ENCODE measurements around the gene PIGN. TPM values are rescaled to one million over a fixed set of nuclear protein-coding genes. Genes with fewer than 3 reads are reported as not detected.

PIGN gene
- total RNA-seq, 2 experiments from 2014 or later, result 9.6 to 11.7 TPM

DNA sequence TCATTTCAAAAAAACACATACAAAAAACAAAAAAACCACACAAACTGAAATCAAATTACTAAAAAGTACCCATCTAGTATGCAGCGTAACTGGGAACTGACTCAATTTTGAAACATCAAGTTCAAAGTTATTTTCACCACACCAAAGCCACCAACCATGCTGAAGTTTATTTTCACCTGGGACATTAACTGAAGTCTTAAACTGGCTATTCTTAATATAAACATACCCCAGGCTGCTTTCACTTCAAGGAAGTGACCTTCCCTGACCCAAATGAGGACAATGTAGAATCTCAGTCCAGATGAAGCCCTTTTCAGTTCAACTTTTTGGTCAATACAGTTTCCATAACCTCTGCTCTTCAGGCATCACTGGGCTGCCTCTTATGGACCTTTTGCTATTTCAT, 84.6 kb downstream of the PIGN start:
- ChIA-PET CTCF (no interaction called here), POLR2A (no interaction called here)

DNA sequence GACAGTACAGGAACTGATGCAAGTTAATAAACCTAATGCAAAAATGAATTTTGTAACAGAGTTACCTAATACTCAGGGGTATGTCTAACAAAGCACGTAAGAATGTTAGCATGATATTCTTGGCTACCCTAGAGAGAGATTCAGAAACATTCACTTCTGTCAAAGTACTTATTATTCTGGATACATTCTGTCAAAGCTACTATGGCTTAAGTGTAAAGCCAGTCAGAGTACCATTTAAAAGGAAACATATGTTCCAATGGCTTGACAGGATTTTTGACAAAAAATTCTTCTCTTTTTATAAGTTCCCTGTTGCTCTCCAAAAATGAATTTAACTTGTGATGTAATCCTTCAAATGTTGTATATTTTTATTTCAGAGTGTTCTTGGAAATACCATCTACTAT, 85.5 kb downstream of the PIGN start:
- CTCF ChIA-PET, result no interaction called here
- no peak for DNase-seq
- Mint-ChIP-seq H3K27me3 (no peaks in the 10 kb centered on the region), H3K4me1 (ENCODE audit: low read depth) (peaks cover 8% of the 10 kb centered on the region), H3K4me3 (no peak overlapping the region), H3K27ac (no peak overlapping the region), H3K9me3 (peaks cover 6% of the 10 kb centered on the region), H3K36me3 (ENCODE audit: low read depth) (peaks cover 58% of the 10 kb centered on the region)
- ATAC-seq (ENCODE audit: poor library complexity), result no peak
- H3K4me3 ChIP-seq (ENCODE audit: low read length), result no peak overlapping the region
- H3K9me3 ChIP-seq (ENCODE audit: control insufficient read depth in 1 of 2, insufficient read depth in 1 of 2, low read length in 2 of 2), result no peaks in the 10 kb centered on the region
- POLR2A ChIA-PET, result no interaction called here
- no peaks in the 10 kb centered on the region for H3K4me1 ChIP-seq (ENCODE audit: insufficient read depth, low read length)
- H3K36me3 ChIP-seq (ENCODE audit: insufficient read depth, low read length), result peaks cover 7% of the 10 kb centered on the region
- H3K27ac ChIP-seq (ENCODE audit: low read depth in 1 of 2, low read length in 2 of 2), result no peak overlapping the region
- TF ChIP-seq, protein P1, sequence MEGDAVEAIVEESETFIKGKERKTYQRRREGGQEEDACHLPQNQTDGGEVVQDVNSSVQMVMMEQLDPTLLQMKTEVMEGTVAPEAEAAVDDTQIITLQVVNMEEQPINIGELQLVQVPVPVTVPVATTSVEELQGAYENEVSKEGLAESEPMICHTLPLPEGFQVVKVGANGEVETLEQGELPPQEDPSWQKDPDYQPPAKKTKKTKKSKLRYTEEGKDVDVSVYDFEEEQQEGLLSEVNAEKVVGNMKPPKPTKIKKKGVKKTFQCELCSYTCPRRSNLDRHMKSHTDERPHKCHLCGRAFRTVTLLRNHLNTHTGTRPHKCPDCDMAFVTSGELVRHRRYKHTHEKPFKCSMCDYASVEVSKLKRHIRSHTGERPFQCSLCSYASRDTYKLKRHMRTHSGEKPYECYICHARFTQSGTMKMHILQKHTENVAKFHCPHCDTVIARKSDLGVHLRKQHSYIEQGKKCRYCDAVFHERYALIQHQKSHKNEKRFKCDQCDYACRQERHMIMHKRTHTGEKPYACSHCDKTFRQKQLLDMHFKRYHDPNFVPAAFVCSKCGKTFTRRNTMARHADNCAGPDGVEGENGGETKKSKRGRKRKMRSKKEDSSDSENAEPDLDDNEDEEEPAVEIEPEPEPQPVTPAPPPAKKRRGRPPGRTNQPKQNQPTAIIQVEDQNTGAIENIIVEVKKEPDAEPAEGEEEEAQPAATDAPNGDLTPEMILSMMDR (IDR thresholded peaks at IDR 0.05), result no peak
- H3K27me3 ChIP-seq (ENCODE audit: control insufficient read depth in 1 of 2, insufficient read depth in 2 of 2, low read length in 2 of 2), result no peaks in the 10 kb centered on the region
- intact Hi-C loops (cut with DNase I, micrococcal nuclease), result no loop called here

More for the DNA sequence above, 84.6 kb downstream of the PIGN start:
- H3K27ac Mint-ChIP-seq, result no peak overlapping the region
- no peak overlapping the region for H3K4me3 Mint-ChIP-seq
- H3K27me3 ChIP-seq (ENCODE audit: control insufficient read depth in 1 of 2, insufficient read depth in 2 of 2, low read length in 2 of 2), result no peaks in the 10 kb centered on the region
- H3K4me1 Mint-ChIP-seq (ENCODE audit: low read depth), result peaks cover 8% of the 10 kb centered on the region
- intact Hi-C loops (cut with DNase I, micrococcal nuclease), result no loop called here
- no peaks in the 10 kb centered on the region for H3K27me3 Mint-ChIP-seq
- no peaks in the 10 kb centered on the region for H3K9me3 ChIP-seq (ENCODE audit: control insufficient read depth in 1 of 2, insufficient read depth in 1 of 2, low read length in 2 of 2)
- TF ChIP-seq, protein P1 (IDR thresholded peaks at IDR 0.05), result no peak
- peaks cover 6% of the 10 kb centered on the region for H3K9me3 Mint-ChIP-seq
- H3K27ac ChIP-seq (ENCODE audit: low read depth in 1 of 2, low read length in 2 of 2), result no peak overlapping the region
- H3K4me1 ChIP-seq (ENCODE audit: insufficient read depth, low read length), result no peaks in the 10 kb centered on the region
- peaks cover 7% of the 10 kb centered on the region for H3K36me3 ChIP-seq (ENCODE audit: insufficient read depth, low read length)
- no peak overlapping the region for H3K4me3 ChIP-seq (ENCODE audit: low read length)
- ATAC-seq (ENCODE audit: poor library complexity) (no peak), DNase-seq (no peak)
- H3K36me3 Mint-ChIP-seq (ENCODE audit: low read depth), result peaks cover 66% of the 10 kb centered on the region

DNA sequence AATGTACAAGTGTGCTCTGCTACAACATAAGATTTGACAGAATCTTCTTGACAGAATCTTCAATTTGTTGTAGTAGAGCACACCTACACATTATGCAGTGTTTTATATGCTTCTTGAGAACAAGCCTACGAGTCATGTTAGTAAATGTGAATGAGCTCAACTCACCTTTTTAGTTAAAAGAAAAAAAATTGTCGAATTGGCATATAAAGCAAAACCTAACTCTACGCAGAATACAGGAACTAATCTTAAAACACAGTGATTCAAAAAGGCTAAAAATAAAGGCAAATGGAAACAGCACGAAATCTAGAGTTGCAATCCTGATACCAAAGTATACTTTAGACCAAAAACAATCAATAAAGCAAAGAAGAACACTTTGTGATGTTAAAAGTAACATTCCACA, 87.9 kb downstream of the PIGN start:
- Histone ChIP-seq H3K4me1 (ENCODE audit: insufficient read depth, low read length) (no peaks in the 10 kb centered on the region), H3K27me3 (ENCODE audit: control insufficient read depth in 1 of 2, insufficient read depth in 2 of 2, low read length in 2 of 2) (no peaks in the 10 kb centered on the region), H3K4me3 (ENCODE audit: low read length) (no peak overlapping the region), H3K36me3 (ENCODE audit: insufficient read depth, low read length) (peaks cover 7% of the 10 kb centered on the region), H3K27ac (ENCODE audit: low read depth in 1 of 2, low read length in 2 of 2) (no peak overlapping the region), H3K9me3 (ENCODE audit: control insufficient read depth in 1 of 2, insufficient read depth in 1 of 2, low read length in 2 of 2) (no peaks in the 10 kb centered on the region)
- ATAC-seq (ENCODE audit: poor library complexity), result no peak
- H3K36me3 Mint-ChIP-seq (ENCODE audit: low read depth), result peaks cover 59% of the 10 kb centered on the region
- ChIA-PET POLR2A (no interaction called here), CTCF (no interaction called here)
- H3K27ac Mint-ChIP-seq, result no peak overlapping the region
- TF ChIP-seq, protein P1 (IDR thresholded peaks at IDR 0.05), result no peak
- H3K4me3 Mint-ChIP-seq, result no peak overlapping the region
- intact Hi-C loops (cut with DNase I, micrococcal nuclease), result no loop called here
- H3K9me3 Mint-ChIP-seq, result peaks cover 6% of the 10 kb centered on the region
- no peaks in the 10 kb centered on the region for H3K27me3 Mint-ChIP-seq
- peaks cover 8% of the 10 kb centered on the region for H3K4me1 Mint-ChIP-seq (ENCODE audit: low read depth)
- DNase-seq, result no peak
